ENCODE results near the gene ARHGDIA. TPM values are rescaled to one million over a fixed set of nuclear protein-coding genes. Genes with fewer than 3 reads are reported as not detected.

The ARHGDIA gene
- polyA plus RNA-seq, 1 donor: 203 TPM

DNA sequence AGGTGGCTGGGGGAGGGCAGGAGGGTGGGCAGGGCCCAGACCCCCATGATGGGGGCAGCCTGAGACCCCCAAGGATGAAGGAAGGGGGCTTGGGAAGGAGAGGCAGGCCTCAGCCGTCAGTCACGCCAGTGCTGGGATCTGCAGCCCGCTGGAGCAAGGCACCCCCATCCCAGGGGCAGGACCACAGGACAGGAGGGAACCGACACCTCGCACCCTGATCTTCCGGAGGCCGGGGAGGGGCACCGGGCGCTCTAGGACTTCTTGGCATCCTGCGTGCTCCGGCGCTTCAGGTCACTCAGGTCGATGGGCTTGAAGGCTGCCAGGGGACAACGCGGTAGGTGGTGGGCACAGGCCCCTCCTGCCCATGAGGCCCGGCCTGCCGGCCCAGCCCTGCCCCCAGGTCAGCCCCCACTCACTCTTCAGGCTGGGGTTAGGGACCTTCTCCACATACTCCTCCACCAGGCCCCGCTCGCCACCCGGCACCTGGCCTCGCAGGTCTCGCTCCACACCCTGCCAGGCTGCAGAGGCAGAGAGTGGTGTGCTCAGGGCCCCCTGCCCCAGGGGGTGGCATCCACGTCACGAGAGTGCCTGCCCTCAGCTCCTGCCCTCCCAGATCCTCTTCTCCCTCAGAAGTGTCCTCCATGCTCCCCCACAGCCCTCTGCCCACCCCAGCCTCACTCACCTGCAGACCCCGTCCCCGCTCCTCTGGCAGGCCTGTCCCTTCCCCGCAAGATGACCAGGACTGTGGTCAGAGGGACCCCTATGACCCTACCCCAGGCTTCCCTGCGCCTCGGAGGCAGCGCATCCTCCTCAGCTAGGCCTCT, 47.9 kb downstream of the ARHGDIA start:
- H3K4me1 ChIP-seq (ENCODE audit: control insufficient read depth, insufficient read depth, low read length): peaks cover 18% of the 10 kb centered on the region
- no peak overlapping the region for H3K27ac ChIP-seq (ENCODE audit: low read length)
- no CpG with 5 or more reads among the region's 30 CpGs for WGBS (ENCODE audit: insufficient coverage, low lambda C conversion rate)
- no peak for DNase-seq
- no peaks in the 10 kb centered on the region for H3K27me3 ChIP-seq (ENCODE audit: control insufficient read depth, insufficient read depth, low read length)
- H3K4me3 ChIP-seq (ENCODE audit: low read length): no peak overlapping the region
- H3K9me3 ChIP-seq (ENCODE audit: control insufficient read depth, low read depth, low read length): peaks cover 4% of the 10 kb centered on the region
- peaks cover 18% of the 10 kb centered on the region for H3K36me3 ChIP-seq (ENCODE audit: control insufficient read depth, insufficient read depth, low read length)

- no CpG with 5 or more reads among the region's 8 CpGs for WGBS (ENCODE audit: insufficient coverage, low lambda C conversion rate)
- Histone ChIP-seq H3K4me3 (ENCODE audit: low read length) (no peak overlapping the region), H3K27me3 (ENCODE audit: control insufficient read depth, insufficient read depth, low read length) (no peaks in the 10 kb centered on the region), H3K27ac (ENCODE audit: low read length) (peak overlapping the region; percentile 95), H3K9me3 (ENCODE audit: control insufficient read depth, low read depth, low read length) (peaks cover 4% of the 10 kb centered on the region), H3K4me1 (ENCODE audit: control insufficient read depth, insufficient read depth, low read length) (peaks cover 18% of the 10 kb centered on the region), H3K36me3 (ENCODE audit: control insufficient read depth, insufficient read depth, low read length) (peaks cover 18% of the 10 kb centered on the region)
- DNase-seq: no peak
These were observed 48.9 kb downstream of the ARHGDIA start for GRCh38 chr17:81822312-81822637.

- peaks cover 18% of the 10 kb centered on the region for H3K36me3 ChIP-seq (ENCODE audit: control insufficient read depth, insufficient read depth, low read length)
- peaks cover 18% of the 10 kb centered on the region for H3K4me1 ChIP-seq (ENCODE audit: control insufficient read depth, insufficient read depth, low read length)
- peak; percentile 91 to 97 for DNase-seq
- H3K27me3 ChIP-seq (ENCODE audit: control insufficient read depth, insufficient read depth, low read length): no peaks in the 10 kb centered on the region
- H3K4me3 ChIP-seq (ENCODE audit: low read length): no peak overlapping the region
- H3K9me3 ChIP-seq (ENCODE audit: control insufficient read depth, low read depth, low read length): peaks cover 4% of the 10 kb centered on the region
- no CpG with 5 or more reads among the region's 20 CpGs for WGBS (ENCODE audit: insufficient coverage, low lambda C conversion rate)
- H3K27ac ChIP-seq (ENCODE audit: low read length): peak overlapping the region; percentile 95
These were observed 49.4 kb downstream of the ARHGDIA start for GRCh38 chr17:81821603-81822311.

DNA sequence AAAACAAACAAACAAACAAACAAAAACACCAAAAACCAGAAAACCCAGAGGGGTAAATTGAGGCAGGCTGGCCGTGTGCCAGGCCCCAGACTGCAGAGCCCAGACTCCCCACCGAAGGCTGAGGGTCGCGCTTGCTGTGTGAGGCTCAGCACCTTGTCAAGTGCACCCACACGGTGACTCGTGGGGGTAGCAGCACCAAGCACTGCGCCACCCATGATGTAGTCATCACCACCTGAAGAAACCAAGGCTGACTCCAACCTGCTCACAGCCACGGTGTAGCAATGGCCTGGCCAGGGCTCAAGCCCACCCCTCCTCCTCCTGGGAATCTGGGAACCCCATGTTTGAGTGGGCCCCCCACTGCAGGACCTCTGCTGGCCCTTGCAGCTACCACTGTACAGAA, 50.0 kb downstream of the ARHGDIA start:
- no peak for DNase-seq
- H3K4me1 ChIP-seq (ENCODE audit: control insufficient read depth, insufficient read depth, low read length): peaks cover 21% of the 10 kb centered on the region
- peak overlapping the region; percentile 95 for H3K27ac ChIP-seq (ENCODE audit: low read length)
- peaks cover 4% of the 10 kb centered on the region for H3K9me3 ChIP-seq (ENCODE audit: control insufficient read depth, low read depth, low read length)
- H3K27me3 ChIP-seq (ENCODE audit: control insufficient read depth, insufficient read depth, low read length): no peaks in the 10 kb centered on the region
- no CpG with 5 or more reads among the region's 8 CpGs for WGBS (ENCODE audit: insufficient coverage, low lambda C conversion rate)
- no peak overlapping the region for H3K4me3 ChIP-seq (ENCODE audit: low read length)
- peaks cover 18% of the 10 kb centered on the region for H3K36me3 ChIP-seq (ENCODE audit: control insufficient read depth, insufficient read depth, low read length)

GRCh38 chr17:81819708-81820107, 51.4 kb downstream of the ARHGDIA start:
- no peak overlapping the region for H3K4me3 ChIP-seq (ENCODE audit: low read length)
- no peak overlapping the region for H3K27ac ChIP-seq (ENCODE audit: low read length)
- peaks cover 4% of the 10 kb centered on the region for H3K9me3 ChIP-seq (ENCODE audit: control insufficient read depth, low read depth, low read length)
- H3K4me1 ChIP-seq (ENCODE audit: control insufficient read depth, insufficient read depth, low read length): peaks cover 34% of the 10 kb centered on the region
- no CpG with 5 or more reads among the region's 13 CpGs for WGBS (ENCODE audit: insufficient coverage, low lambda C conversion rate)
- H3K36me3 ChIP-seq (ENCODE audit: control insufficient read depth, insufficient read depth, low read length): peaks cover 18% of the 10 kb centered on the region
- no peak for DNase-seq
- no peaks in the 10 kb centered on the region for H3K27me3 ChIP-seq (ENCODE audit: control insufficient read depth, insufficient read depth, low read length)

DNA sequence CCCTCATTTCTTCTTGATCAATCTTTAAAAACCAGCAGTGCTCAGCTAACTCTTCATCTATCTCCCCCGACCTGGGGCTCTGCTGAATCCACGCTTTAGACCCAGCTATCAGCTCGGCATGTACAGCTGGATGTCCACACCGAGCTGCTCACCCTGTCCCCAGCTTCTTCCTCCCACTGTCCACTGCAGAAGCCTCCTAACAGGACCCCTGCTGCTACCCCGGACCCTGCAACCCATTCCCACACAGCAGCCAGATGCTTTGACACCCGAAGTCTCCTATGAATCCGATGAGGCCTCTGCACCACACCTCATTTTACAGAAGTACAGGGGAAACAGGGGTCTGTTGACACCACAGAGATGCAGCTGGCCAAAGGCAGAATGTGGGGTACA, 53.4 kb downstream of the ARHGDIA start:
- Histone ChIP-seq H3K27me3 (ENCODE audit: control insufficient read depth, insufficient read depth, low read length) (no peaks in the 10 kb centered on the region), H3K27ac (ENCODE audit: low read length) (no peak overlapping the region), H3K9me3 (ENCODE audit: control insufficient read depth, low read depth, low read length) (peaks cover 4% of the 10 kb centered on the region), H3K4me3 (ENCODE audit: low read length) (no peak overlapping the region), H3K36me3 (ENCODE audit: control insufficient read depth, insufficient read depth, low read length) (peaks cover 5% of the 10 kb centered on the region), H3K4me1 (ENCODE audit: control insufficient read depth, insufficient read depth, low read length) (peaks cover 34% of the 10 kb centered on the region)
- WGBS (ENCODE audit: insufficient coverage, low lambda C conversion rate): 37% methylated on average over 2 of the region's 7 CpGs
- DNase-seq: no peak

Other genes starting within 250 kb of the ARHGDIA start
- gene NPLOC4, start 234.2 kb downstream of the ARHGDIA start, polyA plus RNA-seq: 47.8 TPM
- gene TSPAN10, start 234.1 kb downstream of the ARHGDIA start, polyA plus RNA-seq: 1.2 TPM
- 2.6 TPM for gene PDE6G, start 214.8 kb downstream of the ARHGDIA start, polyA plus RNA-seq
- gene OXLD1, start 204.7 kb downstream of the ARHGDIA start, polyA plus RNA-seq: 20.9 TPM
- gene CCDC137, start 204.6 kb downstream of the ARHGDIA start, polyA plus RNA-seq: 19.5 TPM
- 44.8 TPM for gene ARL16, start 187.5 kb downstream of the ARHGDIA start, polyA plus RNA-seq
- 84.8 TPM for gene HGS, start 187.3 kb downstream of the ARHGDIA start, polyA plus RNA-seq
- gene MRPL12, start 168.0 kb downstream of the ARHGDIA start, polyA plus RNA-seq: 52.4 TPM
- 42.2 TPM for gene SLC25A10, start 159.1 kb downstream of the ARHGDIA start, polyA plus RNA-seq
- 2.5 TPM for gene GCGR, start 67.2 kb downstream of the ARHGDIA start, polyA plus RNA-seq
- 60.9 TPM for gene MCRIP1, start 38.0 kb downstream of the ARHGDIA start, polyA plus RNA-seq
- gene PPP1R27, start 36.3 kb downstream of the ARHGDIA start, polyA plus RNA-seq: 0.21 TPM
- 737 TPM for gene P4HB, start 10.8 kb downstream of the ARHGDIA start, polyA plus RNA-seq
- gene ALYREF, start 20.2 kb upstream of the ARHGDIA start, polyA plus RNA-seq: 59.0 TPM
- gene ANAPC11, start 20.4 kb upstream of the ARHGDIA start, polyA plus RNA-seq: 79.6 TPM
- gene NPB, start 30.9 kb upstream of the ARHGDIA start, polyA plus RNA-seq: 0.39 TPM
- 33.8 TPM for gene PCYT2, start 40.1 kb upstream of the ARHGDIA start, polyA plus RNA-seq
- 25.2 TPM for gene SIRT7, start 46.8 kb upstream of the ARHGDIA start, polyA plus RNA-seq
- 21.1 TPM for gene MAFG, start 56.4 kb upstream of the ARHGDIA start, polyA plus RNA-seq
- 24.5 TPM for gene PYCR1, start 66.0 kb upstream of the ARHGDIA start, polyA plus RNA-seq
- gene MYADML2, start 75.9 kb upstream of the ARHGDIA start, polyA plus RNA-seq: 0.07 TPM
- 4.1 TPM for gene NOTUM, start 89.8 kb upstream of the ARHGDIA start, polyA plus RNA-seq
- 24.9 TPM for gene ASPSCR1, start 106.3 kb upstream of the ARHGDIA start, polyA plus RNA-seq
- gene CENPX, start 151.5 kb upstream of the ARHGDIA start, polyA plus RNA-seq: 48.0 TPM
- gene LRRC45, start 152.0 kb upstream of the ARHGDIA start, polyA plus RNA-seq: 14.4 TPM
- gene RAC3, start 160.3 kb upstream of the ARHGDIA start, polyA plus RNA-seq: 10.1 TPM
- gene DCXR, start 166.4 kb upstream of the ARHGDIA start, polyA plus RNA-seq: 44.1 TPM
- gene RFNG, start 180.5 kb upstream of the ARHGDIA start, polyA plus RNA-seq: 42.1 TPM
- 97.1 TPM for gene GPS1, start 180.6 kb upstream of the ARHGDIA start, polyA plus RNA-seq
- gene DUS1L, start 194.5 kb upstream of the ARHGDIA start, polyA plus RNA-seq: 90.4 TPM
- 34.7 TPM for gene FASN, start 226.9 kb upstream of the ARHGDIA start, polyA plus RNA-seq

Data from large intestine (tissue), 3 donors.